A673 (cell line): ENCODE data around the gene RIMS3. TPM values are rescaled to one million over a fixed set of nuclear protein-coding genes. Genes with fewer than 3 reads are reported as not detected.

ENCODE experiments used
- BruUV-seq: library from RNA; stranded (reverse); fragments of 400-500 nt; replicated peaks from 2 replicates; lab custom pipeline; 2021; lab: Mats Ljungman, UMichigan
- CTCF ChIA-PET: fragments of 300-600 bp; sonication (Branson Sonifier 250); formaldehyde crosslinking; loops from one replicate; lab custom pipeline; 2022; ENCODE audit warnings: antibody characterized with exemption; lab: Charles Lee
- POLR2A ChIA-PET: fragments of 300-600 bp; sonication (Branson Sonifier 250); formaldehyde crosslinking; loops from one replicate; lab custom pipeline; 2022; ENCODE audit warnings: antibody characterized with exemption; ENCODE audit not compliant: low non-redundant PET; lab: Charles Lee
- DNase-seq: peaks from one replicate; pipeline ENCODE4 v3.0.0-alpha.2; 2015; ENCODE audit warnings: low spot score
- H3K27ac ChIP-seq: fragments of 200-600 bp; sonication (generic); 2 replicates; pipeline ENCODE4 v1.5.1; 2016; ENCODE audit warnings: mixed run types, low read depth, mild to moderate bottlenecking, mixed read lengths, antibody characterized with exemption, low read length; ENCODE audit not compliant: poor library complexity, severe bottlenecking
- H3K27me3 ChIP-seq: fragments of 200-600 bp; sonication (generic); replicated peaks from 2 replicates; pipeline ENCODE4 v1.6.1; 2017; ENCODE audit warnings: mixed run types, low read depth, mild to moderate bottlenecking, mixed read lengths, antibody characterized with exemption, low read length; ENCODE audit not compliant: insufficient read depth, poor library complexity
- H3K36me3 ChIP-seq: fragments of 200-600 bp; sonication (generic); 2 replicates; pipeline ENCODE4 v1.6.1; 2016; ENCODE audit warnings: mixed run types, mild to moderate bottlenecking, mixed read lengths, antibody characterized with exemption, low read length; ENCODE audit not compliant: insufficient read depth, poor library complexity, severe bottlenecking
- H3K4me1 ChIP-seq: fragments of 200-600 bp; sonication (generic); 2 replicates; pipeline ENCODE4 v1.6.1; 2017; ENCODE audit warnings: mixed run types, mild to moderate bottlenecking, mixed read lengths, antibody characterized with exemption, low read length; ENCODE audit not compliant: insufficient read depth, poor library complexity, severe bottlenecking
- H3K4me3 ChIP-seq: fragments of 200-600 bp; sonication (generic); 2 replicates; pipeline ENCODE4 v1.5.1; 2016; ENCODE audit warnings: low read depth, mixed run types, mild to moderate bottlenecking, mixed read lengths, low read length; ENCODE audit not compliant: poor library complexity, severe bottlenecking
- H3K9me3 ChIP-seq: fragments of 200-600 bp; sonication (generic); 2 replicates; pipeline ENCODE4 v1.6.1; 2016; ENCODE audit warnings: mixed run types, low read depth, mild to moderate bottlenecking, mixed read lengths, antibody characterized with exemption, low read length; ENCODE audit not compliant: poor library complexity, severe bottlenecking
- EZH2 ChIP-seq: fragments of 200-600 bp; sonication (generic); IDR thresholded peaks from 2 replicates; pipeline ENCODE4 v1.6.1; 2017; ENCODE audit warnings: borderline replicate concordance, low read depth, mild to moderate bottlenecking, mixed read lengths, antibody characterized with exemption, low read length; ENCODE audit not compliant: poor library complexity, severe bottlenecking
- intact Hi-C: fragments of 100-400 bp; cut with micrococcal nuclease; formaldehyde crosslinking; loops from one replicate; pipeline ENCODE4 v1.10.0; 2022; ENCODE audit not compliant: unreplicated experiment
- total RNA-seq: library from RNA; stranded (reverse); gene quantifications from 2 replicates; pipeline ENCODE4 v1.2.3, GENCODE V29; 2021
- TF ChIP-seq, protein P1 (sequence below): fragments of 300-800, 200-600 bp; sonication (generic); conservative IDR thresholded peaks from 2 replicates; pipeline ENCODE4 v1.5.1; 2017; ENCODE audit warnings: low read depth, mild to moderate bottlenecking, antibody characterized with exemption, low read length, moderate library complexity, mixed read lengths

RIMS3 gene
- total RNA-seq, 1 experiment from 2014 or later = 9.9 TPM

- no peak overlapping the region for H3K27ac ChIP-seq
- H3K4me3 ChIP-seq = no peak overlapping the region
- ChIA-PET POLR2A (no interaction called here), CTCF (no interaction called here)
- H3K9me3 ChIP-seq = no peaks in the 10 kb centered on the region
- H3K4me1 ChIP-seq = no peaks in the 10 kb centered on the region
- no peak for DNase-seq
- TF ChIP-seq, protein P1, sequence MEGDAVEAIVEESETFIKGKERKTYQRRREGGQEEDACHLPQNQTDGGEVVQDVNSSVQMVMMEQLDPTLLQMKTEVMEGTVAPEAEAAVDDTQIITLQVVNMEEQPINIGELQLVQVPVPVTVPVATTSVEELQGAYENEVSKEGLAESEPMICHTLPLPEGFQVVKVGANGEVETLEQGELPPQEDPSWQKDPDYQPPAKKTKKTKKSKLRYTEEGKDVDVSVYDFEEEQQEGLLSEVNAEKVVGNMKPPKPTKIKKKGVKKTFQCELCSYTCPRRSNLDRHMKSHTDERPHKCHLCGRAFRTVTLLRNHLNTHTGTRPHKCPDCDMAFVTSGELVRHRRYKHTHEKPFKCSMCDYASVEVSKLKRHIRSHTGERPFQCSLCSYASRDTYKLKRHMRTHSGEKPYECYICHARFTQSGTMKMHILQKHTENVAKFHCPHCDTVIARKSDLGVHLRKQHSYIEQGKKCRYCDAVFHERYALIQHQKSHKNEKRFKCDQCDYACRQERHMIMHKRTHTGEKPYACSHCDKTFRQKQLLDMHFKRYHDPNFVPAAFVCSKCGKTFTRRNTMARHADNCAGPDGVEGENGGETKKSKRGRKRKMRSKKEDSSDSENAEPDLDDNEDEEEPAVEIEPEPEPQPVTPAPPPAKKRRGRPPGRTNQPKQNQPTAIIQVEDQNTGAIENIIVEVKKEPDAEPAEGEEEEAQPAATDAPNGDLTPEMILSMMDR = no peak
- no peak for TF ChIP-seq EZH2
- intact Hi-C loops = no loop called here
- no peaks in the 10 kb centered on the region for H3K27me3 ChIP-seq
- no peaks in the 10 kb centered on the region for H3K36me3 ChIP-seq
- BruUV-seq = no TSS peak
Measured at GRCh38 chr1:40620586-40621210, 44.8 kb downstream of the RIMS3 start.

- CTCF ChIA-PET = no interaction called here
- no TSS peak for BruUV-seq
- DNase-seq = no peak
- Histone ChIP-seq H3K36me3 (no peaks in the 10 kb centered on the region), H3K27me3 (no peaks in the 10 kb centered on the region), H3K4me3 (no peak overlapping the region), H3K27ac (no peak overlapping the region), H3K4me1 (no peaks in the 10 kb centered on the region), H3K9me3 (no peaks in the 10 kb centered on the region)
- POLR2A ChIA-PET = no interaction called here
- intact Hi-C loops = no loop called here
- TF ChIP-seq EZH2 = no peak
- TF ChIP-seq, protein P1 = no peak
Measured at GRCh38 chr1:40620150-40620549, 45.3 kb downstream of the RIMS3 start.

- CTCF ChIA-PET = no interaction called here
Measured at GRCh38 chr1:40618108-40618507, 47.4 kb downstream of the RIMS3 start.

More at GRCh38 chr1:40618108-40618507, 47.4 kb downstream of the RIMS3 start:
- Histone ChIP-seq H3K4me3 (no peak overlapping the region), H3K27me3 (no peaks in the 10 kb centered on the region), H3K27ac (no peak overlapping the region), H3K36me3 (no peaks in the 10 kb centered on the region), H3K9me3 (no peaks in the 10 kb centered on the region), H3K4me1 (no peaks in the 10 kb centered on the region)
- no peak for DNase-seq
- POLR2A ChIA-PET = no interaction called here
- TF ChIP-seq, protein P1 = no peak
- no peak for TF ChIP-seq EZH2
- intact Hi-C loops = no loop called here
- no TSS peak for BruUV-seq
